Vagina (tissue), 2 donors: ENCODE results near the gene LARP4.

Source experiments
- CTCF ChIP-seq, 3 experiments: fragments of 450-650 bp in 2 of 3; fragments of 200-600 bp in 1 of 3; sonication (generic) in 1 of 3; IDR thresholded peaks; one replicate each; pipeline ENCODE4 v1.5.1; 2017 to 2019; ENCODE audit warnings: antibody characterized with exemption in 3 of 3, mild to moderate bottlenecking in 2 of 3, moderate library complexity in 2 of 3
- POLR2A ChIP-seq, 2 donors: fragments of 450-650 bp; IDR thresholded peaks; one replicate each; pipeline ENCODE4 v1.6.1; 2017; ENCODE audit warnings: antibody characterized with exemption in 2 of 2, mild to moderate bottlenecking in 2 of 2, moderate library complexity in 2 of 2

GRCh38 chr12:50380761-50381325 is 19.8 kb upstream of the LARP4 start:
- no peak for TF ChIP-seq POLR2A (IDR thresholded peaks at IDR 0.05)
- no peak for TF ChIP-seq CTCF (IDR thresholded peaks at IDR 0.05)
